Spinal cord (tissue), 10 donors: ENCODE data around the gene ELOVL5. TPM values are rescaled to one million over a fixed set of nuclear protein-coding genes. Genes with fewer than 3 reads are reported as not detected.

Experiments
- DNase-seq, 6 donors: peaks; one replicate each; pipeline versions ENCODE4 v3.0.0 to v3.0.0-alpha.2; 2013 to 2015; ENCODE audit warnings: low spot score in 6 of 6, low read depth in 4 of 6
- H3K27ac ChIP-seq: one replicate; pipeline ENCODE4 v1.5.1; 2013; ENCODE audit warnings: low read depth, low read length, control low read depth
- H3K27me3 ChIP-seq: one replicate; pipeline ENCODE4 v1.6.1; 2013; ENCODE audit warnings: low read length; ENCODE audit not compliant: control insufficient read depth, insufficient read depth
- H3K36me3 ChIP-seq: one replicate; pipeline ENCODE4 v1.6.1; 2013; ENCODE audit warnings: low read length; ENCODE audit not compliant: control insufficient read depth, insufficient read depth
- H3K4me1 ChIP-seq: one replicate; pipeline ENCODE4 v1.6.1; 2013; ENCODE audit warnings: low read length; ENCODE audit not compliant: control insufficient read depth, insufficient read depth
- H3K4me3 ChIP-seq: one replicate; pipeline ENCODE4 v1.5.1; 2013; ENCODE audit warnings: low read depth, low read length, control low read depth
- H3K9me3 ChIP-seq: one replicate; pipeline ENCODE4 v1.6.1; 2013; ENCODE audit warnings: low read length; ENCODE audit not compliant: control insufficient read depth, insufficient read depth
- WGBS: methylation state at CpG from one replicate; pipeline ENCODE4 v1.1.5; 2013; ENCODE audit warnings: missing lambda C conversion rate; ENCODE audit not compliant: insufficient coverage; 5-methylcytosine and 5-hydroxymethylcytosine counted together
- polyA plus RNA-seq, 2 donors: library from polyadenylated mRNA; unstranded; fragments of 120-200 nt; gene quantifications; one replicate each; pipeline ENCODE4 v1.2.1, GENCODE V29; 2013; ENCODE audit not compliant: insufficient read length in 2 of 2
- total RNA-seq, 2 donors: library from RNA; depleted of rRNA in 1 of 2; stranded (reverse); fragments of 120-200 nt in 1 of 2; fragments of >200 nt in 1 of 2; gene quantifications; one replicate each; pipeline versions ENCODE4 v1.2.3 to v1.2.4, GENCODE V29; 2013 to 2014
- donor health status: healthy.

The ELOVL5 gene
- total and polyA plus RNA-seq, 4 donors = 65.0 to 99.5 (median 87.6) TPM

DNA sequence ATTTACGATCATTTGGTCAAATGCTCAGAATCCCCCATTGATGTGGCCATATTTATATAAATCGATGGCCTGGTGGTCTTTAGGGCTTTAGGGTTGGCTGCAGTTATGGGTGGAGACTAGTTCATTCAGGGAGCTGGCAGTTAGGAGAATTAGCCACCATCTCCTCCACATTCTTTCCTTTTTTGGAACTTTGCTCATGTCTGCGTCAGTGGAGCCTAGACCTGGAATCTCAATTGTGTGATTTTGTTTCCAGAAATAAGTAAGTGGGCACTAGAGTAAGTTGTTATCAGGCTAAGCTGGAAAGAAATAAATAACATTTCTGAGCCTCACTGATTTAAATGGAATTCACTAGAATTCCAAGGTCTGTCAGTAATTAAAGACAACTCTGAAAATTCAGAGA, 29.0 kb upstream of the ELOVL5 start:
- H3K4me3 ChIP-seq = no peak overlapping the region
- no CpG with 5 or more reads among the region's 3 CpGs for WGBS
- no peak overlapping the region for H3K27ac ChIP-seq
- H3K9me3 ChIP-seq = no peaks in the 10 kb centered on the region
- no peaks in the 10 kb centered on the region for H3K4me1 ChIP-seq
- H3K27me3 ChIP-seq = no peaks in the 10 kb centered on the region
- H3K36me3 ChIP-seq = no peaks in the 10 kb centered on the region
- no peak for DNase-seq

DNA sequence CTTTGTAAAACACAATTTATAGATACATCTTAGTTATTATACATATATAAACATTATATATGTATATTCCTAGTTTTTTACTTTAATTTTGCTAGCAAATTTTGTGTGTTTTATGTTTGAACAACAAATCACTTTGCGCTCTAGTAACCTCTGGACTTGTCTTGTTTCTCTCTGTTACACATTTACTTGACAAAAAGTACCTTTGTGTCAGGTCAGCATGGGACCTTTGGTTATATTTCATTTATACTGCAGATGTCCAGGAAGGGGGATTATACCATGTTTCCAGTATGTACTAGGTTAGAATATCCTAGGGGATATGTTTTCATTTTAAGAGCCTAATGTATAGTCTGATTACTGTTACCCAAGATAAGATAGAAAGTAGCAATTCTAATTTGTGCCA, 28.5 kb upstream of the ELOVL5 start:
- Histone ChIP-seq H3K27ac (no peak overlapping the region), H3K27me3 (no peaks in the 10 kb centered on the region), H3K36me3 (no peaks in the 10 kb centered on the region), H3K4me3 (no peak overlapping the region), H3K9me3 (no peaks in the 10 kb centered on the region), H3K4me1 (no peaks in the 10 kb centered on the region)
- DNase-seq = no peak
- no CpG with 5 or more reads among the region's 1 CpG for WGBS

DNA sequence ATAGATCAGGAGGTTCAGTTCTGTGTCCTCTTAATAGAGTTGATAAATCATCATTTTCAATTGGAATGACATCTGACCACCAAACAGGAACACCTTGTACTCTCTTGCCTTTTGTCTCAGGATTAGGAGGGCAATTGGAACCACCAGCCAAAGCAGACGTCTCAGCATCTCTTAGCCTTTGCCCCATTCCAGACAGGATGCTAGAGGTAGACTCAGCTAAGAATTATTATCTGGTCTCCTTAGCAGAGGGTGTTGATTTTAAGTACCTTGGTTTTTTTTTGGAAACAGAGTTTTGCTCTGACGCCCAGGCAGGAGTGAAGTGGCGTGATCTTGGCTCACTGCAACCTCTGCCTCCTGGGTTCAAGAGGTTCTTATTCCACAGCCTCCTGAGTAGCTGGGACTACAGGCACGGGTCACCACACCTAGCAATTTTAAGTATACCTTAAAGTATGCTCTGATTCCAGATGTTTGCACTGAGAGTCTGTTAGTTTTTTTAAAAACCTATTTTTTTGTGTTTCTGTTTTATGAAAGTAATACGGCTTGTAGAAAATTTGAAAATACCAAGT, 28.0 kb upstream of the ELOVL5 start:
- no peak for DNase-seq
- Histone ChIP-seq H3K27me3 (no peaks in the 10 kb centered on the region), H3K4me1 (no peaks in the 10 kb centered on the region), H3K27ac (no peak overlapping the region), H3K36me3 (no peaks in the 10 kb centered on the region), H3K9me3 (no peaks in the 10 kb centered on the region), H3K4me3 (no peak overlapping the region)
- no CpG with 5 or more reads among the region's 5 CpGs for WGBS

DNA sequence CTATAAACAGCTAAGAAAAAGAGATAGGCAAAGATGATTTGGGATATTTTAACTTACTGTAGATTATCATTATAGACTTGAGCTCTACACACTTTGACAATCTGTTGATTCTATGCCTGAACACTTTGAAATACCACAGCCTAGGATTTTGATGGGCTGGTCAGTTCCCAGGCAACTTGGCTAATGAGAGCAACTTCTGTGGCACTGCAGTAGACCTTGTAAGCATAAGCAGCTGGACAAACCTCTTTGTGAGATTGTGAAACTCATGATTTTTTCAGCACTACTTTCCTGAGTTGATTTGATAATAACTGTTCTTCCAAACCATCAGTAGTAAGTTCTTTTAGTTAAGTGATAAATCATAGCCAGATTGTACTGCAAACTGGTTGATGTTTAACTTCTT, 27.1 kb upstream of the ELOVL5 start:
- H3K4me3 ChIP-seq = no peak overlapping the region
- no peaks in the 10 kb centered on the region for H3K27me3 ChIP-seq
- H3K36me3 ChIP-seq = no peaks in the 10 kb centered on the region
- no peak for DNase-seq
- no peaks in the 10 kb centered on the region for H3K9me3 ChIP-seq
- no peaks in the 10 kb centered on the region for H3K4me1 ChIP-seq
- H3K27ac ChIP-seq = no peak overlapping the region

DNA sequence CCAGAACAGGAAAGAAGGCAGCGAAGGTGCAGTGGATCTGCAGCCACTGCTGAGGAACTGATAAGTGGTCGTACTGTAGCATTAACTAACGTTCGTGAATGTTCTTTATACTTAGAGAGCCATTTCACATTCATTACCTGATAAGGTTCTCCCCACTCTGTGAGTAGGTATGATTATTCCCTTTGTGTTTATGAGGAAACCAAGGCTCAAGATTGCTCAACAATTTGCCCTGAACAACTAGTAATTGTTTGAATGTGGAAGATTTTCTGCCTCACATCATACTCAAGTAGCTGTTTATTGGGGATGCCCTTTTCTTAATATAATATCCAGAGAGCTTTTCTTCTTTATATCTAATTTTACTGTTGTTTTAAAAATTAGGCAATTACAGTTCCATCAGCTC, 24.9 kb upstream of the ELOVL5 start:
- Histone ChIP-seq H3K36me3 (no peaks in the 10 kb centered on the region), H3K4me1 (no peaks in the 10 kb centered on the region), H3K27me3 (no peaks in the 10 kb centered on the region), H3K9me3 (no peaks in the 10 kb centered on the region), H3K27ac (no peak overlapping the region), H3K4me3 (no peak overlapping the region)
- WGBS = no CpG with 5 or more reads among the region's 4 CpGs
- DNase-seq = no peak

DNA sequence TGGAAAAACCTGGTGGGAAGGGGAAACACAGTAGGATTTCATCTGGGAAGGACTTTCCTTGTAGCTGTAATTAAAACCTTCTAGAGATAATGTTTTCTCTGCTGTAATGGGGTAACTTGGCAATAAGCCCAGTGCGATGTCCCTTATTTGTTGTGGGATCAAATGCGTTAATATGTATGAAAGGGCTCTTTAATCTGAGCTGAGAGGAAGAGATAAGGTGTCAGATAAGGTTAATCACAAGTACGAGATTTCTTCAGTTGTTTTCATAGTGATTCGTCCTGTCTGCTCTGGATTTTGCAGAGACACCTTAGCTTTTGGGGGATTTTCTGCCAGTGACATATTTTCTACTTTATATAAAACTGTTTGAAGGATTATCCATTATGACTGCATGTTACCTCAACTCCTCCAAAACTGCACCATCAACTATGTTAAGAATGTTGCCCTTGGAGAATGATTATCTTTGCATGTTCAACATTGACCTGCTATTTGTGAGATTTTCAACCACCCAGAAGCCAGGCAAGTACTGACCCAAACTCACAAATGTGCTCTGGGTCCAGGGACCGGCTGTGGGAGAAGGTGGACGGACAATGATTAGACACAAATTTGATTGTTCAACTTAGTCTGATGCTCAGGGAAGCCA, 21.2 kb upstream of the ELOVL5 start:
- no peaks in the 10 kb centered on the region for H3K4me1 ChIP-seq
- no peaks in the 10 kb centered on the region for H3K9me3 ChIP-seq
- no peak for DNase-seq
- no peak overlapping the region for H3K27ac ChIP-seq
- no peaks in the 10 kb centered on the region for H3K27me3 ChIP-seq
- no peak overlapping the region for H3K4me3 ChIP-seq
- no peaks in the 10 kb centered on the region for H3K36me3 ChIP-seq
- WGBS = 47% methylated on average over 2 of the region's 6 CpGs

DNA sequence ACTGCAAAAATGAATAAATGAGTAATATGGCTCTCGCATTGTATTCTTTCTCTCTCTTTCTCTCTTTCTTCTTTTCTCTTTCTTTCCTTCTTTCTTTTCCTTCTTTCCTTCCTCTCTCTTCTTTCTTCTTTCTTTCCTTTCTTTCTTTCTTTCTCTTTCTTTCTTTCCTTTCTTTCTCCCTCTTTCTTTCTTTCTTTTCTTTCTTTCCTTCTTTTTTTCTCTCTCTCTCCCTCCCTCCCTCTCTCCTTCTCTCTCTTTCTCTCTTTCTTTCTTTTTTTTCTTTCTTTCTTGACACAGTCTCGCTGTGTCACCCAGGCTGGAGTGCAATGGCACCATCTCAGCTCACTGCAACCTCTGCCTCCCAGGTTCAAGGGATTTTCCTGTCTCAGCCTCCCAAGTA, 20.3 kb upstream of the ELOVL5 start:
- Histone ChIP-seq H3K36me3 (no peaks in the 10 kb centered on the region), H3K9me3 (no peaks in the 10 kb centered on the region), H3K27me3 (no peaks in the 10 kb centered on the region), H3K4me3 (no peak overlapping the region), H3K4me1 (no peaks in the 10 kb centered on the region), H3K27ac (no peak overlapping the region)
- no peak for DNase-seq
- 100% methylated on average over 1 of the region's 2 CpGs for WGBS

DNA sequence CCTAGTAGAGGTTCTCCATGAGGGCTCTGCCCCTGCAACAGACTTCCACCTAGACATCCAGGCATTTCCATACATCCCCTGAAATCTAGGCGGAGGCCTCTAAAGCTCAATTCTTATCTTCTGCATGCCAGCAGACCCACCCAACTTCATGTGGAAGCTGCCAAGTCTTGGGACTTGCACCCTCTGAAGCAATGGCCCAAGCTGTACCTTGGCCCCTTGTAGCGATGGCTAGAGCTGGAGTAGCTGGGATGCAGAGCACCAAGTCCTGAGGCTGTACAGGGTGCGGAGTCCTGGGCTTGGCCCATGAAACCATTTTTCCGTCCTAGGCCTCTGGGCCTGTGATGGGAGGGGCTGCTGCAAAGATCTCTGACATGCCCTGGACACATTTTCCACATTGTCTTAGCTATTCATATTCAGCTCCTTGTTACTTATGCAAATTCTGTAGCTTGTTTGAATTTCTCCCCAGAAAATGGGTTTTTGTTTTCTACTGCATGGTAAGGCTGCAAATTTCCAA, 17.4 kb upstream of the ELOVL5 start:
- Histone ChIP-seq H3K9me3 (no peaks in the 10 kb centered on the region), H3K36me3 (no peaks in the 10 kb centered on the region)
- 100% methylated on average over 3 of the region's 4 CpGs for WGBS

DNA sequence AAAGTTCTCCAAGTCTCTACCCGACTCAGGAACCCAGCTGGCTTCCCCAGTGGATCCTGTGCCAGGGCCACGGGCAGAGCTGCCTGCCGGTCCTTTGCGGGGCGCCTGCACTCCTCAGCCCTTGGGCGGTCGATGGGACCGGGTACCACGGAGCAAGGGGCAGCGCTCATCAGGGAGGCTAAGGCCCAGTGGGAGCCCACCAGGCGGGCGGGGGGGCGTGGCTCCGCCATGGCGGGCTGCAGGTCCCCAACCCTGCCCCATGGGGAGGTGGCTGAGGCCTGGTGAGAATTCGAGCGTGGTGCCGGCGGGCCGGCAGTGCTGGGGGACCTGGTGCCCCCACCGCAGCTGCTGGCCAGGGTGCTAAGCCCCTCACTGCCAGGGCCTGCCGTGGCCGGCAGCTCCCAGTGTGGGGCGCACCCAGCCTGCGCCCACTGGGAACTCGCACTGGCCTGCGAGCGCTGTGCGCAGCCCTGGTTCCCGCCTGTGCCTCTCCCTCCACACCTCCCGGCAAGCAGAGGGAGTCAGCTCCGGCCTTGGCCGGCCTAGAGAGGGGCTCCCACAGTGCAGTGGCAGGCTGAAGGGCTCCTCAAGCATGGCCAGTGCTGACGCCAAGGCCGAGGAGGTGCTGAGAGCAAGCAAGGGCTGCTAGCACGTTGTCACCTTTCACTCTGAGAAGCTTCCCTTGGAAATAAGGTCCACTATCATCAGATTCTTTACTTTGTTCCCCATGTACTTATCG, 14.8 kb upstream of the ELOVL5 start:
- no peaks in the 10 kb centered on the region for H3K27me3 ChIP-seq
- no peak overlapping the region for H3K4me3 ChIP-seq
- no peak overlapping the region for H3K27ac ChIP-seq
- WGBS = 97% methylated on average over 36 of the region's 37 CpGs
- no peaks in the 10 kb centered on the region for H3K9me3 ChIP-seq
- peaks cover 9% of the 10 kb centered on the region for H3K4me1 ChIP-seq
- no peak for DNase-seq
- H3K36me3 ChIP-seq = no peaks in the 10 kb centered on the region

More for the DNA sequence above, 17.4 kb upstream of the ELOVL5 start:
- Histone ChIP-seq H3K4me1 (no peaks in the 10 kb centered on the region), H3K27me3 (no peaks in the 10 kb centered on the region), H3K4me3 (no peak overlapping the region), H3K27ac (no peak overlapping the region)
- no peak for DNase-seq
